Aorta (tissue), 5 donors: ENCODE results near the gene PDIA6. TPM values are rescaled to one million over a fixed set of nuclear protein-coding genes. Genes with fewer than 3 reads are reported as not detected.

Source experiments
- ATAC-seq: fragments of 200-7000 bp; cut with Tn5 transposase; one replicate; pipeline ENCODE4 v1.9.1; 2022; ENCODE audit warnings: moderate library complexity; ENCODE audit not compliant: low FRiP score
- DNase-seq, 2 donors: peaks; one replicate each; pipeline ENCODE4 v3.0.0-alpha.2; 2020
- H3K27ac ChIP-seq, 2 donors: one replicate each; pipeline ENCODE4 v1.5.1; 2013; ENCODE audit warnings: low read length in 2 of 2, mild to moderate bottlenecking in 2 of 2, moderate library complexity in 2 of 2, control low read depth in 1 of 2, inconsistent platforms in 1 of 2, low read depth in 1 of 2
- H3K27me3 ChIP-seq, 2 donors: one replicate each; pipeline ENCODE4 v1.6.1; 2013; ENCODE audit warnings: control low read depth in 1 of 2, low read length in 1 of 2, mild to moderate bottlenecking in 1 of 2, moderate library complexity in 1 of 2; ENCODE audit not compliant: insufficient read depth in 2 of 2, control insufficient read depth in 1 of 2
- H3K36me3 ChIP-seq, 2 donors: one replicate each; pipeline ENCODE4 v1.6.1; 2013; ENCODE audit warnings: control low read depth in 1 of 2, low read length in 1 of 2, mild to moderate bottlenecking in 1 of 2; ENCODE audit not compliant: insufficient read depth in 2 of 2, control insufficient read depth in 1 of 2
- H3K4me1 ChIP-seq, 2 donors: one replicate each; pipeline ENCODE4 v1.6.1; 2013; ENCODE audit warnings: low read length in 2 of 2, control low read depth in 1 of 2, mild to moderate bottlenecking in 1 of 2, moderate library complexity in 1 of 2; ENCODE audit not compliant: insufficient read depth in 2 of 2, control insufficient read depth in 1 of 2
- H3K4me3 ChIP-seq, 2 donors: one replicate each; pipeline ENCODE4 v1.5.1; 2013; ENCODE audit warnings: low read length in 2 of 2, control low read depth in 1 of 2, mild to moderate bottlenecking in 1 of 2
- H3K9me3 ChIP-seq: one replicate; pipeline ENCODE4 v1.6.1; 2013; ENCODE audit warnings: mild to moderate bottlenecking, low read length; ENCODE audit not compliant: control insufficient read depth
- WGBS, 2 donors: extraction: QIAGEN DNeasy Blood & Tissue Kit; methylation state at CpG; one replicate each; pipeline ENCODE4 v1.1.7; 2013; 5-methylcytosine and 5-hydroxymethylcytosine counted together
- intact Hi-C, 2 donors: fragments of 100-400 bp; cut with DNase I; formaldehyde crosslinking; loops; one replicate each; pipeline versions ENCODE4 v1.14.2 to v1.15.0; 2022
- polyA plus RNA-seq, 2 donors: library from polyadenylated mRNA; stranded (reverse); fragments of 200-250 nt; gene quantifications; one replicate each; pipeline ENCODE4 v1.2.3, GENCODE V29; 2013
- total RNA-seq, 2 donors: library from RNA; stranded (reverse); fragmentation: NEBNext Ultra II Directional; extraction: Animal tissue kit (Norgen Biotek cat#: 25700); gene quantifications; one replicate each; pipeline ENCODE4 v1.2.1, GENCODE V29; 2021
- donor health status: healthy with polysubstance abuse.
- donor health status: Bipolar disorder and iron deficiency.
- donor health status: DM: no; HTN: no; CAD: no.
- donor health status: DM: no; HTN: no; CAD: no.
- donor health status: DM: yes; HTN: yes; CAD: no.

PDIA6 gene
- total and polyA plus RNA-seq, 4 donors, result 89.4 to 128 (median 105) TPM

- H3K27ac ChIP-seq, result no peak overlapping the region
- 39 to 45% methylated on average over 47 to 48 of the region's 48 CpGs for WGBS, 2 donors
- no peak overlapping the region for H3K4me3 ChIP-seq
- H3K9me3 ChIP-seq, result peaks cover 5% of the 10 kb centered on the region
- no peaks in the 10 kb centered on the region for H3K27me3 ChIP-seq
- H3K4me1 ChIP-seq, result no peaks in the 10 kb centered on the region
- intact Hi-C loops, result no loop called here
- H3K36me3 ChIP-seq, result no peaks in the 10 kb centered on the region
- ATAC-seq (no peak), DNase-seq (peak; percentile 71 to 86)
Observed at GRCh38 chr2:10835052-10835970, 22.7 kb upstream of the PDIA6 start.

- Histone ChIP-seq H3K9me3 (no peaks in the 10 kb centered on the region), H3K27me3 (no peaks in the 10 kb centered on the region), H3K4me1 (no peaks in the 10 kb centered on the region), H3K4me3 (no peak overlapping the region), H3K36me3 (no peaks in the 10 kb centered on the region), H3K27ac (no peak overlapping the region)
- ATAC-seq (no peak), DNase-seq (no peak)
- WGBS, 2 donors, result 77 to 79% methylated on average over 8 of the region's 8 CpGs
- intact Hi-C loops, result loop anchor here in 1 of 2 donors (5.0 kb wide), 1 partner anchor 288 kb away; no protein-coding TSS in a partner anchor
Observed at GRCh38 chr2:10834068-10834655, 21.6 kb upstream of the PDIA6 start.

GRCh38 chr2:10833021-10833420 is 20.4 kb upstream of the PDIA6 start:
- intact Hi-C loops, result loop anchor here in 1 of 2 donors (5.0 kb wide), 1 partner anchor 289 kb away; no protein-coding TSS in a partner anchor
- no peaks in the 10 kb centered on the region for H3K9me3 ChIP-seq
- H3K36me3 ChIP-seq, result no peaks in the 10 kb centered on the region
- DNase-seq, result no peak
- no peak overlapping the region for H3K27ac ChIP-seq
- no peak for ATAC-seq
- H3K27me3 ChIP-seq, result no peaks in the 10 kb centered on the region
- no peak overlapping the region for H3K4me3 ChIP-seq
- WGBS, 2 donors, result 67 to 70% methylated on average over 9 to 10 of the region's 10 CpGs
- H3K4me1 ChIP-seq, result no peaks in the 10 kb centered on the region

GRCh38 chr2:10832203-10832936 is 19.8 kb upstream of the PDIA6 start:
- Histone ChIP-seq H3K4me3 (no peak overlapping the region), H3K9me3 (no peaks in the 10 kb centered on the region), H3K27ac (no peak overlapping the region), H3K36me3 (no peaks in the 10 kb centered on the region), H3K27me3 (no peaks in the 10 kb centered on the region), H3K4me1 (no peaks in the 10 kb centered on the region)
- 13 to 17% methylated on average over 30 of the region's 30 CpGs for WGBS, 2 donors
- ATAC-seq, result peak; percentile 84
- DNase-seq, result peak; percentile 85 to 94
- intact Hi-C loops, result loop anchor here in 1 of 2 donors (5.0 kb wide), 1 partner anchor 290 kb away; no protein-coding TSS in a partner anchor

- Histone ChIP-seq H3K27ac (no peak overlapping the region), H3K9me3 (no peaks in the 10 kb centered on the region), H3K27me3 (no peaks in the 10 kb centered on the region), H3K4me3 (no peak overlapping the region), H3K36me3 (no peaks in the 10 kb centered on the region), H3K4me1 (no peaks in the 10 kb centered on the region)
- no peak for DNase-seq
- intact Hi-C loops, result loop anchor here in 1 of 2 donors (5.0 kb wide), 1 partner anchor 291 kb away; no protein-coding TSS in a partner anchor
- ATAC-seq, result no peak
- WGBS, 2 donors, result 50 to 57% methylated on average over 16 of the region's 16 CpGs
Observed at GRCh38 chr2:10831400-10831985, 18.9 kb upstream of the PDIA6 start.

- no peak for ATAC-seq
- DNase-seq, result no peak
- intact Hi-C loops, result loop anchor here in 1 of 2 donors (5.0 kb wide), 1 partner anchor 291 kb away; no protein-coding TSS in a partner anchor
- no peaks in the 10 kb centered on the region for H3K27me3 ChIP-seq
- H3K4me1 ChIP-seq, result no peaks in the 10 kb centered on the region
- H3K4me3 ChIP-seq, result no peak overlapping the region
- no peak overlapping the region for H3K27ac ChIP-seq
- WGBS, 2 donors, result 75 to 82% methylated on average over 30 of the region's 30 CpGs
- H3K9me3 ChIP-seq, result no peaks in the 10 kb centered on the region
- H3K36me3 ChIP-seq, result no peaks in the 10 kb centered on the region
Observed at GRCh38 chr2:10830641-10831399, 18.2 kb upstream of the PDIA6 start.

GRCh38 chr2:10830203-10830602 is 17.6 kb upstream of the PDIA6 start:
- no peaks in the 10 kb centered on the region for H3K27me3 ChIP-seq
- WGBS, 2 donors, result 66 to 67% methylated on average over 8 of the region's 8 CpGs
- intact Hi-C loops, result loop anchor here in 1 of 2 donors (5.0 kb wide), 1 partner anchor 292 kb away; no protein-coding TSS in a partner anchor

More at GRCh38 chr2:10830203-10830602, 17.6 kb upstream of the PDIA6 start:
- no peak overlapping the region for H3K4me3 ChIP-seq
- H3K27ac ChIP-seq, result no peak overlapping the region
- DNase-seq (no peak), ATAC-seq (no peak)
- no peaks in the 10 kb centered on the region for H3K9me3 ChIP-seq
- no peaks in the 10 kb centered on the region for H3K36me3 ChIP-seq
- no peaks in the 10 kb centered on the region for H3K4me1 ChIP-seq
